Hematopoietic multipotent progenitor cell treated with erythropoietin and hydrocortisone succinate and interleukin-3 and kit ligand, for 17 days (in vitro differentiated cells): ENCODE measurements around the gene NCF4.

Experiments used
- DNase-seq: peaks from one replicate; pipeline ENCODE4 v3.0.0-alpha.2; 2015; ENCODE audit warnings: low spot score

The NCF4 gene

DNA sequence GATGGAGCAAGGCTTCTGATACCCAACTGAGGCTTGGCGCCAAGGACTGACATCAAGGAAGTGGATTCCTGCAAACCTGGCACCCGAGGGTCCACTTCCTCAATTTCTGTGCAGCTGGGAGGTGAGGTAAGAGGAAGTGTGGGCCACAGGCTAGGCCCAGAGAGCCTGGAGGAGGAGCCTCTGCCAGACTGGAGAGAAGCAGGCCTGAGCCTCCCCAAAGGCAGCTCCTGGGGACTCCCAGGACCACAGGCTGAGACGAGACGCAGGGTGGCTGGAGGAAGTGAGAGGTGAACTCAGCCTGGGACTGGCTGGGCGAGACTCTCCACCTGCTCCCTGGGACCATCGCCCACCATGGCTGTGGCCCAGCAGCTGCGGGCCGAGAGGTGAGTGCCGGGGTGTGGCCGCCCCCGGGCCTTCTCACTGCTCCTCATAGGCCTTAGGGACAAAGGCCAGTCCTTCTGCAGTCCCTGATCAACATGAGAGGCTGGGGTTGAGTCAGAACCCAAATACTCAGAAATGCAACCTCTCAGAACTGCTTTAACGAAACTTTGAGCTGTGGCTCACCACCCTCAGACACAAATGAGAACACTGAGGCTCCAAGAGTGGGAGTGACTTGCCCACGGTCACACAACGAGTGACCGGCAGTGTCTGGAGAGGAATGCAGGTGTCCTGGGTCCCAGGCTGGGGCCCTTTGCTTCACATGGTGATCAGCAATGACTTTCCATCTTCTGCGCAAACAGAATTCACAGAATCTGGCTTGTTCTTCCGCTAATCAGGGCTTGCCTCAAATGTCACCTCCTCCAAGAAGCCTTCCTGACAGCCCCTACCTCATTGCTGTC lies at the start of gene NCF4:
Gene NCF4 (plus strand): TSS at position 186 of the 839 bp plus-strand sequence. CDS start 166 bp downstream, at position 352.
- no peak for DNase-seq

DNA sequence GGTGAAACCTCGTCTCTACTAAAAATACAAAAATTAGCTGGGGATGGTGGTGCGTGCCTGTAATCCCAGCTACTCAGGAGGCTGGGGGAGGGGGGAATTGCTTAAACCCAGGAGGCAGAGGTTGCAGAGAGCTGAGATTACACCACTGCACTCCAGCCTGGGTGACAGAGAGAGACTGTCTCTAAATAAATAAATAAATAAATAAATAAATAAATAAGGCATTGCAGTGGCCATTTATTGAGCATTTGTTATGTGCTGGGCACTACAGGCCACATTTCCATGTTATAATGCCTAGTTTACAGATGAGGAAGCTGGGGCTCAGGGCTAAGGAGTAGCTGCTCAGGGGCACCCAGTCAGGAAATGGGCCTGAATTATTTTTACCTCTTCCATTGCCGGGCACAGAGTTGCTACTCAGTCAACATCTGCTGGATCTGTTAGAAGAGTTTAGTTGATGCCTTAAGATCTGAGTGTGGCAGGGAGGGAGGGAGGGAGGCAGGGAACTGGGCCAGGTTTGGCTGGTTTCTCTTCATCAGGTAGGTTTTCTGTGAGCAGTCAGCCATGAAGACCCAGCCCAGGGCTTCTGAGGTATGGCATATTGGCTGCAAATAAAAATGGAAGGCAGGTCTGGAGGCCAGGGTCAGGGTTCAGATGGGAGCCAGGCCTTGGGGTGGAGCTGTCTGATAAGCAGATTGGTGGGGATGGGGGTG lies 49.6 kb upstream of the NCF4 start:
- DNase-seq: no peak

DNA sequence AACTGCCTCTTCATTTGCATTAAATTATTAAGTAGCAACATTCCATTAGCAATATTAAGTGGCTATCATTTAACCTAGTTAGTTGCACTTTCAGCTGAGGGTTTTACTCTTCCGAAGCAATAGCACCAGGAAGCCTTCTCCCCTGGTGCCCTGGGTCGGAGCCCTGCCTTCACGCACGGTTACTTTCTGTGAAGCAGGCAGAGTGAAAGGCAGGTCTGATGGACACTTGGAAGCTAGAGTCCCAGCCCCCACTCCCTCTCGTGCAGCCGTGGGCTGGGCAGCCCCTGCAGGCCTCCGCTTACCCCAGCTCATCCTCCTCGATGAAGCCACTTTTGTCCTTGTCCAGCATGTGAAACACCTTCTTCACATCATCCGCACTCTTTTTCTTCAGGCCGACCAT lies 46.0 kb upstream of the NCF4 start:
- DNase-seq: no peak

DNA sequence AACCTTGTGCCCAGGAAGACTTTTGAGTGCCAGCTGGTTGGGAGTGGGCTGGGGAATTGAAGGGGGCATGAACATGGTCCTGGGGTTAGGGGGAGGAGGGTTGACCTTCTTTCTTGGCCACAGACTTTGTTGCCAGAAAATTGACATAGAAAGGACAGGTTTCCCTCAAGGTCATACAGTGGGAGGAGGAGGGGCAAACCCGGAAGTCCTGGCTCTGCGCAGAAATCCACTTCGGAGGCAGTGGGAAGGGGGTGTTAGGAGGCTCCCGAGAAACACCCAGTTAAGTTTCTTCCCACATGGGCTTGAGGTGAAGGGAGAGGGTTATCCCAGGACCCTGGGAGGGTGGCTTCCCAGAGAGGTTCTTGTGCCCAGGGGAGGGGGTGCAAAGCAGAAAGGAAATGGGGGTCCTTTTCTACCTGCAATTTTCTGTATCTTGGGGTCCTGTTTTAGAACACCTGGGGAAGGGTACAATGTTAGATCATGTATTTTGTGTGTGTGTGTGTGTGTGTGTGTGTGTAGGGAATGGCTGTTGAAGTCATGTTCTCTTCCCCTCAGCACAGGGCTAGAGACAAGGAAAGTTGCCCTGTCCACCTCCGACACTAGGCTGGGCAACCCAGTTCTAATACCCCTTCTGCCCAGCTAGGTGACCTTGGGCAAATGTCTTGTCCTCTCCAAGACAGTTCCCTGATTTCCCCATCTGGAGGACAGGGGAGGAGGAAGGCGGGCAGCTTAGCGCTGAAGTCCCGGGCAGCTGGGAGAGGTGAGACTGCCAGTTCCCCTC lies 45.1 kb upstream of the NCF4 start:
- no peak for DNase-seq

DNA sequence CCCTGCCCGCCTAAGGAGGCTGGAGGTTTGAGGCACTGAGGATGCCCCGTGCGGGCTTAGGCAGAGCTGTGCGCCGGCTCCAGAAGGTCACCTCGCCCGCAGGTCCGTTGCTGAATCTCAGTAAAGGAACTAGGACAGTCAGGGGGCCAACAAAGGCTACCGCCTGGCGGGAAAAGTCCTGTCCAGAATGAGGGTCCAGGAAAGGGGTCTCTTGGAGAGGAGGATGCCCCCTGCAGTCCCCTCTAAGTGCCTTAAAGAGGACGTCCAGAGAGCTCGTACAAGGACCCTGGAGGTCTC lies 44.5 kb upstream of the NCF4 start:
- DNase-seq: no peak

DNA sequence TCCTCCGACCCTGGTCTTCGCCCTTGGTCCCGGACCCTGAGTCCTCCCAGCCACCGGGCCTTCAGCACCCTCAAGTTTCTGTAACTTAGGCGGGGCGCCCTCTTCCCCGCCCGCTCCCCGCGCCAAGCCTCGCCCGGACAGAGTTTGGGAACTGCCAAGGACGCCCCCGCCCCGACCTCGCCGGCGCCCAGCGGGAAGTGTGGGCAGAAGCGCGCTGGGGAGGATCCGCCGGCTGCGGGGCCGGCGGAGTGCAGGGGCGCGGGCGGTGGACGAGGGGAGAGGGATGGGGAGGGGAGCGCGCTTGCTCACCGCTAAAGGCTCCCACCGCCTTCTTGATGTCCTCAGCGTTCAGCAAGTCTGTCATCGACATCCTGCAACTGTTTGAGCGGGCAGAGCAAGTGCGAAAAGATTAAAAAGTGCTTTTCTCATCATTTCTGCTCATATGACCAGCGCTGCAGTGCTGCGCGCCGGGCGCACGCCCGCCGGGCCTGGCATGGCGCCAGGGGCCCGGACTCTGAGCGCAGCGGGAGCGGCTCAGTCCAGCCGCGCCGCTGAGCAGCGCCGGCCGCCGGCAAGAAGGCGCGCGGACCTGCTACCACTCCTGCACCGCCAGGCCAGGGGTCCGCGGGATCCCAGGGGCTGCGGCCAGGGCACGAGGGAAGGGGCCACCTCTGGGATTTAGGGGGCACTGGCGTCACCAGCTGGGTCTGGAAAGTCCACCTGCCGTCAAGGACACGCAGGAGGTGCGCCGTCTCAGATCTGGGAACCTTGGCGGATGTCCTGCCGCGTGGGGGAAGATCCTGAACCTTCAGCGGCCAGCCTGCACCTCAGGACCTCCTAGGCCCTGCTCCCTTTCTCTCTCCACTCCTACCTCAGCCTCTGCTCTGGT lies 43.9 kb upstream of the NCF4 start, which contains the start of gene PVALB:
Gene PVALB (minus strand): TSS at position 400 of the 889 bp plus-strand sequence. CDS start 30 bp downstream, at position 370.
- DNase-seq: no peak

DNA sequence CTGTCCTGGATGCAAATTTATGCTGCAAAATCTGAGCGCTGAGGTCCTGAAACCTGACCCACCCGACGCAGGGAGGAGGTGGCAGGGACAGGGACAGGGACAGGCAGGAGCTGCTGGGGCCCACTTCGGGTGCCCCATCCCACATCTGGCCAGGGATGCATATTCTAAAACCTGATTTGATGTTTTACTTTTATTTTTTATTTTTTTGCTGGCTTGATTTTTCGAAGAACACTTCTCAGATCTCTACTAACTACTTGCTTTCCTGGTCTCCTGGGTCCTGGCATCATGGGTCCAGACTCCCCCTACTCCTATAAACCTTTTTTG lies 43.3 kb upstream of the NCF4 start:
- no peak for DNase-seq

DNA sequence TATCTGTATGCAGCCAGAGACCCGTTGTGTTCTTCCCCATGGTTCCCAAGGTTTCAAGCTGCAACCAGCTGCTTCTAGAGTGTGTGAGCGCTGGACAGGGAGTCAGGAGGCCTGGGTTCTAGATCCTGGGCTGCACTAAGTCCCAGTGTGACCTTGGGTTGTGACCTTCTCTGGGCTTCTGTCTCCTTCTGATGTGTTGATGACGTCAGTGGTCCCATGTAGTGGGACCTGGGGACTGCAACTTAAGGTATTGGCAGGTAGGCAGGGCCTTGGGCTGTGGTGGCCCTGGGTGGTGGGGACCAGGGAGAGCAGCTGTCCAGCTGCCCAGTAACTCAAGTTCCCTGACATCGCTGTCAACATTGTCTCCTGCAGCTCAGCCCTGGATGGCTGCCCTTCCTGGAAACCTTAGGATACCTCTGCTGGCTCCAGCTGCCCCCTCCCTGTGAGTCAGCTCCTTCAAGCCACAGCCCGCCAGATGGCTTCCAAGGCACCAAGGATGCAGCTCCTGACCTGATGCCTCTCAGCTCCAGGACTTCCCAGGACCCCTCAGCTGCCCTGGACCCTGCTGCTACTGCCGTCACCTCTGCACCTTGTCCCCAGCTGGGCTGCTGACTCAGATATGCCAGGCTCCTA lies 42.7 kb upstream of the NCF4 start:
- DNase-seq: no peak

DNA sequence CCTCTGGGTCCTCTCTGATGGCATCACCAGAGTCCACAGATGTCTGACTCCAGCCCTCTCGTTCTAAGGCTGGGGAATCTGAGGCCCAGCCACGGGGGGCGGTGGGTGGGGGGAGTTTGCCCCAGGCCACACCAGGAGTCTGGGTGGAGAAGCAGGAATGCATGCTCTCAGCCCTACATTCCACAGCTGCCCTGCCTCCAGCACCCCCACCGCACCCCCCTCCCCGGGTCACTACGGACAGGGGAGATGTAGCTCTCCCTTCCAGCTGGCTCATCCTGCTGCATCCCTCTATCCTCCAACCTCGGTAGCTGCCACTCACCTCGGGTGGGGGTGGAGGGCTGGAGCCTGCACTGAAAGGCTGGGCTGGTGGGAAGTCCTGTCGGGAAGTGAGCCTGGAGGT lies 41.7 kb upstream of the NCF4 start:
- DNase-seq: no peak

DNA sequence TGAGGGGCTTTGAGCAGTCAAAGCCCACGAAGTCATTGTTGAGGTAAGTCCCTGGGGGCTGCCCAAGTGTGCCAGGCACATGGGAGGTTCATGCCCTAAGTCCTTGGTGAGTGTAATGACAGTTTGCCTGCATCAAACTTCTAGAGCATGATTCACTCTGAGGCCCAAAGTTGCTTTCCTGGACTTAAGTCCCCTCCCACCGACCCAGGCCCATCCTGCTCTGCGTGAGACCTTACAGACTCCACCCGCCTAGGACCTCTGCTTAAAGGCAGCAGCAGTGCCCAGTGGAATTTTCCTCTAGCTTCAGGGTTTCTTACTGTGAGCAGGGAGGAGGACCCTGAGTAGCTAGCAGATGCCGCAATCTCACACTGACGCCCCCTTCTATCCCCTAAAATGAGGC lies 38.2 kb upstream of the NCF4 start:
- DNase-seq: no peak

DNA sequence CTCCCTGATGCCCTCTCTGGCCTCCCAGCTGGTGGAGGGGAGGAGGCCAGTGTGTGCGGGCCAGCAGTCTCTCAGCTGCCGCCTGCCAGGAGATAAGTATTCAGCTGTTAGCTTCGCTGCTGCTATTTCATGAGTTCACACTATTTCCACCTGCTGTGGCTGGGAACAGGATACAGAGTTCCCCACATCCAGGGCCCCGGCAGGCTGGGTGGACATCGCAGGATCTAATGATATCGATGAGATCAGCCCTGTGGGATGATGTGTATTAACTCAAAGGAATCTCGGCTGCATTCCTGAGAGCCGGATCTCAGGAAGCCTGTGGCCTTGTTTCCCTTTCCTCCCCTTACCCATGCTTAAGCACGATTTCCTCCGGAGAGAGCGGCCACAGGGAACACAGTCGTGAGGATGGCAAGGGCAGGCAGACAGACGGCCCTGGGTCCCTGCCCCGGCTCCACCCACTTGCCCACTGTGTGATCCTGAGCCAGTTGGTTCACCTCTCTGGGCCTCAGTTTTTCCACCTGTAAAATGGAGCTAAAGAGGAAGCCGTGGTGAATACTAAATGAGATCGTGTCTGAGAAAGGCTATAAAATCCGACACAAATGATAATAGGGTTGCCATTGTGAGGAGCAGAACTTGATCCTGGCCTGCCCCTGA lies 37.5 kb upstream of the NCF4 start:
- DNase-seq: no peak

DNA sequence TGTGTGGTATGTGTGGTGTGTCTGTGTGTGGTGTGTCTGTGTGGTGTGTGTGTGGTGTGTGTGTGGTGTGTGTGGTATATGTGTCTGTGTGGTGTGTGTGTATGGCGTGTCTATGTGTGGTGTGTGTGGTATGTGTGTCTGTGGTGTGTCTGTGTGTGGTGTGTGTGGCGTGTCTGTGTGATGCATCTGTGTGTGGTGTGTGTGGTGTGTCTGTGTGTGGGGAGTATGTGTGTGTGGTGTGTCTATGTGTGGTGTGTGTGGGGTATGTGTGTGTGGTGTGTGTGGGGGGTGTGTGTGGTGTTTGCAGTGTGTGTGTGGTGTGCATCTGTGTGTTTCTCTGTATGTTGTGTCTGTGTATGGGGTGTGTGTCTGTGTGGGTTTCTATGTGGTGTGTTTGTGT lies 36.2 kb upstream of the NCF4 start:
- DNase-seq: no peak

DNA sequence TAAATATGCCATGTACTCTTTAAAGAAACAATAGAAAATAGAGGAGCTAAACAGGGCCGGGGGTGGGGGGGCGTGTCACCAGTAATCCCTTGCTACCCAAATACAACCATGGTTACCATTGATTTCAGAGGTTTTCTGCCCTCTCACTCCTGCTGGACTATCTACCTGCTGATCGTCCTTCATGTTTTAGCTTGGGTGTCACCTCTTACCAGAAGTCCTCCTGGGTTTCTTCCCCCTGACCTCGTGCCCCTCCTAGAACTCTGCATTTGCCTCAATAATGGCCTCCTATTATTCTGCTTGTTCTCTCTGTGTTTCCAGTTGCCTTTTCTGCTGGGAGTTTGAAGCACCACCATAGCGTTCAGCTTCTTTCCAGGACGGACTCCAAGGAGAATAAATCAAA lies 34.5 kb upstream of the NCF4 start:
- no peak for DNase-seq

DNA sequence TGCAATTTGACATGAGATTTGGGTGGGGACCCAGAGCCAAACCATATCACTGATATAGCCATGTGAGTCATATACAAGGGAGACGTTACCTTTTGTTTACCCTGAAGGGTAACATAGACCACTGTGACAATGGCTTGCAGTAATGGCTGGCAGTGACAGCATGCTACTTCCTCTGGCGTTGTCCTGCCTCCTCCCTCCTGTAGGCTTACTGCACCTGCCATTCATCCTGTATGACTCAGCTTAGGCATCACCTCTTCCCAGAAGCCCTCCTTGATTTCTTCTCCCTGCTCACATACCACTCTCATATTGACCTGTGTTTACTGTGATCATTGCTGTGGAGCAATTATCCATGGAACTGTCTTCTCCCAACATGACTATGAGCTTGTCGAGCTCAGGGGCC lies 32.0 kb upstream of the NCF4 start:
- DNase-seq: no peak

DNA sequence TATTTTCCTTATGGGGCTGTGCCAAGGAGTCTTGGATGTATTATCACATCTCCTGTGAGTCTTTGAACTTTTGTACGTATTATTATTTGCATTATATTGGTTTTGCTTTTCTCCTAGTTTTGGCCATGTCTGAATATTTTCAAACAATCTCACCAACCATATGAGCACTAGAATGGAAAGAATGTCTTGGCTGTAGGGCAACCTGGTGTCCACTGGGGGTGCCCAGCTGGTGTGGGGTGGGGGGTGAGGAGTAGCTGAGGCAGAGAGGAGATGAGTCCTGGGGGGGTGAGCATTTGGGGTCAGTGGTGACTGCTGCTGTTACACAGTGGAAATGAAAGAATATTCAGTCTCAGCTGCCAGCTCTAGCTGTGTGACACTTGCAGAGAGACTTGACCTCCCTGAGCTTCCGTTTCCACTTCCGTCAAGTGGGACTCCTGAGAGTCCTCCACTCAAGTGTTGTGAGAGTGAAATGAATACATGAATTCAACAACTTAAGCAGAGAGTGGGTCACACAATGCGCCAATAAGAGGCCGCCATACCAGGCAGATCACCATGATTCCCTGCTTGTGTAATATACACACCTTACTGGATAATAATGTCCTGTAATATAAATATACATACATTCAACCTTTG lies 31.3 kb upstream of the NCF4 start:
- DNase-seq: no peak

DNA sequence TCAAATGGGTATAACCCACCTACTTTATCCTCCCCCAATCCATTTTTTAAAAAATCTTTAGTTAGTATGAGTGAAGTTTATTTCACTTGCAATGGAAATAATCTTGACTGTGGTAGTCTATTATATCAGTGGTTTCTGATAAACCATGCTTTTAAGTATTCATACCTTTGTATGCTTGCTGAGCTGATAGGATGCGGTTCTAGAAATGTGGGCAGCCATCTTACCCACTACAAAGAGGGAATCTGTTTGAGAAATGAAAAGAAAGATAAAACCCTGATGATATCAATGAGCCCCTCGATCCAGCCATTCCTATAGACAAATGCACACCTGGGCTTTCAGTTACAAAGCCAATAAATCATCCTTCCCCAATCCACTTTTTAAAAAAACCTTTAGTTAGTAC lies 30.2 kb upstream of the NCF4 start:
- no peak for DNase-seq

DNA sequence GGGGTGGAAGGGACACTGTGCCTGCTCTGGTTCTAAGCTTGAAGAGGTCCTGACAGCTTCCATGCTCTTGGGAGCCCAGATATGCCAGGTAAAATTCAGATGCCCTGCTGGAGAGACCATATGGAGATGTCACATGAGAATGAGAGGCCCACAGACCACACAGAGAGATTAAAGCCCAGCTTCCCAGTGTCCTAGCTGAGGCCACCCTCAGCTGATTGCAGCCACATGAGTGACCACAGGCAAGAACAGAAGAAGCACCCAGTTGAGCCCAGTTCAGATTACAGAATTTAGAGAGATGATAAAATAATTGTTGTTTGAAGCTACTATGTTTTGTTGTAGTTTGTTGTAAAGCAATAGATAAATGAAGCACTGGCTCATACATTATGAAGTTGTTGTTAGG lies 29.6 kb upstream of the NCF4 start:
- no peak for DNase-seq

DNA sequence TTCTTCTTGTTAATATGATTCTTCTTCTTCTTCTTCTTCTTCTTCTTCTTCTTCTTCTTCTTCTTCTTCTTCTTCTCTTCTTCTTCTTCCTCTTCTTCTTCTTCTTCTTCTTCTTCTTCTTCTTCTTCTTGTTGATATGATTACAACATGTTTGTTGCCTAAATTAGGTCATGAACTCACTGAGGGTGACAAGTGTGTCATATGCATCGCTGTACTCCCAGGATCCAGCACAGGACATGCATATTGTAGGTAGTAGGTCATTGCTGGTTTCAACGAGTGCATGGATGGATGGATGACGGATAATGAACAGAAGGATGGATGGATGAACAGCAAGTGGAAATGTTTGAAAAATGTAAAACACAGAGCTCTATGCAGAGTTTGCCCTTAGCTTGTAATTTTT lies 29.1 kb upstream of the NCF4 start:
- DNase-seq: no peak

DNA sequence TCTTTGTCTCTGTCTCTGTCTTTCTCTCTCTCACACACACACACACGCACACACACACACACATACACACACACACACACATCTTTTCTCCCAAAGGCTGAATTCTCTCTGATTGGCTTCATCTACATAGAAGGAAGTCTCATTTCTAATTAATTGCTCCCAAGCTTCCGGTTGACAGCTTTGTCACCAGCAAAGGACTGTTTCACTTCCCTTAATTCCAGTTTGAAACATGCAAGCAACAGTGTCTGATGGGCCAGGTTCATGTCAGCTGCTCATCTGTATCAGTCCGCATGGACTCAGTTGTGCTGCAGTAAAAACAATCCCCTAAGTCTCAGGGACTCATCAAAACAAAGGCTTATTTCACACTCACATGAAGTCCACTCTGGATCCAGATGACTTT lies 27.7 kb upstream of the NCF4 start:
- DNase-seq: no peak

DNA sequence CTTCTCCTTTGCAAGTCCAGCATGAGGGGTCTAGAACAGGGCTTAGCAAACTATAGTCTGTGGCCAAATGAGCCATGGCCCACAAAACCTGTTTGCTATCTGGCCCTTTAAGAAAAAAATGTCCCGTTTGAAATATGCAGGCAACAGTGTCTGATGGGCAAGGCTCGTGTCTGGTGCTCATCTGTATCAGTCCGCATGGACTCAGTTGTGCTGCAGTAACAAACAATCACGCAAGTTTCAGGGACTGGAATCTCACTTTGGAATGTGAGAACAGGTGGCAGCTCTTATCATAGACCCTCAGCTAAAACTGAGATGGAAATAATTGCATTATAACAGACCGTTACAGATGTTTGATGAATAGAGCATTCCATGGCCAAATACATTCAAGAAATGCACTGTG lies 24.9 kb upstream of the NCF4 start:
- no peak for DNase-seq
